GM21367 (cell line): Measurements from ENCODE around the gene PRR29.

Experiments
- ATAC-seq: cut with Tn5 transposase; IDR thresholded peaks from one replicate; pipeline ENCODE4 v1.9.1; 2021; ENCODE audit not compliant: unreplicated experiment

PRR29 gene

GRCh38 chr17:63998050-63998720 is at the start of gene PRR29:
Gene PRR29, plus strand, starts transcription at chr17:63998351. Its CDS starts 14 bp downstream, at chr17:63998365.
- no peak for ATAC-seq

GRCh38 chr17:63948521-63948920 is 49.6 kb upstream of the PRR29 start:
- no peak for ATAC-seq

- ATAC-seq = no peak
Observed at GRCh38 chr17:63949576-63950250, 48.4 kb upstream of the PRR29 start.

- ATAC-seq = no peak
Observed at GRCh38 chr17:63950940-63951907, 46.9 kb upstream of the PRR29 start.

GRCh38 chr17:63954402-63955063 is 43.6 kb upstream of the PRR29 start:
- no peak for ATAC-seq

DNA sequence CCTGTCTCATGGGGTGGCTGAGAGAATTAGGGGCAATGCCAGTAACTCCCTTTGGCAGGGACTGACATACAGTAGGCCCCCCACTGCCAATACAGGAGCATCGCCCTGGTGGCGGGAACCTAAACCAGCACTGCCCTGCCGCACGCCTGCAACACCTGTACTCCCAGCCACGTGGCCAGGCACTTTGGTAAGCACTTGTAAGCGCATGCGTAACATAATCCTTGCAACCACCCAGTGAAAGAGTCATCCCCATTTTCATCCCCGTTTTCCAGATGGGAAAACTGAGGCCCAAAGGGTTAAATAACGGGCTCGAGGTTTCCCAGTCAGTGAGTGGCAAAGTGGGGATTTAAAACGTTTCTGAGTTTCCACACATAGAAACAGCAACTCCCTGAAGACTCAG is 42.9 kb upstream of the PRR29 start:
- ATAC-seq = no peak

DNA sequence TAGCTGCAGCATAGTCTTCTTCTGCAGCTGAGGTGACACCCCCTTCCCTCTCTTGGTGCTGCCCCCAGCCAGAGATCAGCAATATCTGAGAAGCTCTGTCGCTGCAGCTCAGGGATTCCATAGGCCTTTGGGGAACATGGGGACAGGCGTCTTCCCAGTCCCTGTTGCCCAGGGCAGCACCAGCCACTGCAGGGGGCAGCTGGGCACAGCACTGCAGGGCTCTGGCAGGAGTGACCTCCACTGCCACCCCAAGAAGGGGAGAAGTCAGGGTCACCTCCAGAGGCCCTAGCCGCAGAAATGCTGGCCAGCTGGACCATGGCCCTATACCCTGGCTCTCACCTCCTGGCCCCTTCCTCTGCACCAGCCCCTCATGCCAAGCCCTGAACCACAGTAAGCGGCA is 42.4 kb upstream of the PRR29 start:
- no peak for ATAC-seq

DNA sequence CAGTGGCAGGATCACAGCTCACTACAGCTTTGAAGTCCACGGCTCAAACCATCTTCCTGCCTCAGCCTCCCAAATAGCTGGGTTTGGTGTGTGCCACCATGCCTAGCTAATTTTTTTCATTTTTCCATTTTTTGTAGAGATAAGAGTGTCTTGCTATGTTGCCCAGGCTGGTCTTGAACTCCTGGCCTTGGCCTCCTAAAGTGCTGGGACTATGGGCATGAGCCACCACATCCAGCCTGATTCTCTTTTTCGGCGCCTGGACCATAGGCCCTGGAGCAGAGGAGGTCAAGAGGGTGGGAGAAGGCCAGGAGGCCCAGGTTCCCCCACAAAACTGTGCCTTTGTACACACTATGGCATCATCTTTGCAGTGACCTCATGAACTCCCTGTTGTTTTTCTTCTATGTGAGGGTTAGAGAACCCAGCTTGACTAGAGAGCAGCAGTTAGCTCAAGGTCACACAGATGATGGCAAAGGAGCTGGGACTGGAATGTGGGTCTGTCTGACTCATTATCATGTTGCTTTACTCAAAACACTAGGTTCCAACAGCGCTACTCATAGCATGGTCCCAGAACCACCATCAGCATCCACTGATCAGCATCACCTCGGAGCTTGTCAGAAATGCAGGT is 41.7 kb upstream of the PRR29 start:
- no peak for ATAC-seq

DNA sequence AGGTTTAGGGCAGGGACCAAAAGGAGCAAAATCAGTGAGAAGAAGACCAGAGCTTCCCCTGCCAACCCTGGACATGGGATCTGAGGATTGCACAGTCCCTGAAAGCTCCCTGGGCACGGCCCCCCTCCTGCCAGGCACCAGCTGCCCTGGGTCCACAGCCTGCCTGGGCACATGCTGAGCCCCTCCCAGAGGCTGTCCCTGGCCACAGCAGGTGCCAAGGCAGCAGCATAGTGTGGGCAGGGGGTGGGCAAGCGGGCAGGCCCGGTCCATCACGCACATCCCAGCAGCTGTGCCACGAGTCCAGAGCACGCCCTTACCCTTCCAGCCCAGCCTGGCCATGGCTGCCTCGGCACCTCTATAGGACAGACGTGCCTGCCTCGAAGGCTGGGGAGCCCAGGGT is 38.1 kb upstream of the PRR29 start:
- no peak for ATAC-seq

DNA sequence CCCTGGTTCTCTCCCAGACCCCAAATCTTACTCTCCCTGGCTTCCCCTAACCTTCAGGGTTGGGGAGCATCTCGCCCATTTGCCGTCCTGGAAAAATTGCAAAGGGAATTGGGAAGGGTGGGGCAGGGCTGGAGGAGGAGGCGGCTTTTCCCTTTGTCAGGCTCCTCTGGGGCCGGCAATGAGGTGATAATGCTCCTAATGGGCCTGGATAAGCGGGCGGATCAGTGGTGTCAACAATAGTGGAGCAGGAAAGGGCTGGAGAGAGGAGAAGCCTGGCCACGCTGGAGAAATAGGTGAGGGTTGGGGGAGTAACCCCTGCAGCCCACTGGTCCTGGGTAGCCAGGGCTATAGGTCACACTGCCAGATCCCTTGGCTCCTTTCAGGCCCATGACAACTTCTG is 37.7 kb upstream of the PRR29 start:
- ATAC-seq = no peak

DNA sequence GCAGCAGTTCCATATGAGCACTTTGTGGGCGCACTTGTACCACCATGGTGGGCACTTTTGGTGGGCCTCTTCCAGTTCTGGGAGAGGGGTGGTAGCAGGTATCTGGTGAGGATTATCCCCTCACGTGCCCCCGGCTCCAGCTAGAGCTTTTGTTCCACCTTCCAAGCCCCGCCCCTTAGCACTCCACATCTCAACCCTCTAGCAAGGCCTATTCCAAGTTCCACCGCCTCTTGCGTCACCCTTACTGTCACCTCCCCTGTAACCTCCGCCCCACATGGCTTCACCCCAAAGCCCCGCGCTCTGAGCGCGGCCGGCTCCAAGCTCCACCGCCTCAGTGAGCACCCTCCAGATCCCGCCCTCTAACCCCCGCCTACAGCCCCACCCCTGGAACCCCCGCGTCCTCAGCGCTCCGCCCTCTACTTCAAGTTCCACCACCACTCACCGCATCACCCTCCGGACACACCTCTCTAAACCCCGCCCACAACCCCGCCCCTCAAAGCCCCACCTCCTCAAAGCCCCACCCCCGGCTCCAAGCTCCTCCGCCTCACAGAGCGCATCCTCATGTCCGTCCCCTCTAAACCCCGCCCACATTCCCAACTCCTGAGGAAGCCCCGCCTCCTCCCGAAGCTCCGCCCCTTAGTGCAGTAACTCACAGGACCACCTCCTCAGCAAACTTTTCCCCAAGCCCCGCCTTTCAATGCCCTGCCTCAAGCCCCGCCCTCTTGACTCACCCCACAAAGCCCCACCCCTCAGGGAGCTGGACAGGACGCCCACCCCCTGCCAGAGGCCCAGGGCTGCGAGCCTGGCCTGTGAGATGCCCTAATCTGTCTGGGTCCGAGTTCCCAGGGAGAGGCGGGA is 36.6 kb upstream of the PRR29 start:
- ATAC-seq = no peak

DNA sequence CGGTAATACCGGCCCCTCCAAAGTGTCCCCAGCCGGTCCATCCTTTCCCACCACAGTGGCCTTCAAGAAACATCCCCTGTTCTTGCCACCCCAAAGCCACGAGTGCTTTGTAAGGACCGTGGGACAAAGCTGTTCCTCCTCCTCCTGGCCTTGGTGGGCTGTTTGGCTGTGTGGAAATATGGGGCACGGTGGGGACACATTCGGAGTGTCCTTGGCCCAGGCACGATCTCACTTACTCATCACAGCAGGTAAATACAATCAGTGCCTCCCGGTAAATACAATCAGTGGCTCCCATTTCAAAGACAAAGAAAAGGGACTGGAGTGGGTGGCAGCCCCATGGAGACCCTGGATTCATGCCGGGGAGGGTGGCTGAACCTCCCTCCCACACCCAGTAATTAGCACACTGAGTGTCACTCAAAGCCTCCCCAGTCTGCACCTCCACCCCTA is 35.8 kb upstream of the PRR29 start:
- ATAC-seq = no peak

DNA sequence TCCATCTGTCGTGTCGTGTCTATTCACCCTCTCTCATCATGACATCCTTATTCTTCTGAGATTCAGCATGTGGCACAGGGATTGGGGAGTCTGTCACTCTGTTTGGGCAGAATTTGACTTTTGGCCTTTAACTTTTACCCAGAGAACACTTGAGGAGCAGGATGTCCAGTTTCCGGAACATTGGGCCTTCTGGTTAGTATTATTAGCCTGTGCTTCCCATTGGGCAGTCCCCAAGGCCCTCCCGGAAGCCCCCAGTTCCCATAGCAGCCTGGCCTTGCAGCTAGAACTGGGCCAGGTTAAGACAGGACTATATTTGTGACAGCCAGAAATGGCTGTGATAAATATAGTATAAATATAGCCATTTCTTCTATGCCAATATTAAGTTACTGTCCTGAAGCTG is 35.0 kb upstream of the PRR29 start:
- ATAC-seq = no peak

GRCh38 chr17:63966646-63967264 is 31.4 kb upstream of the PRR29 start:
- no peak for ATAC-seq

- no peak for ATAC-seq
Observed at GRCh38 chr17:63967953-63968352, 30.2 kb upstream of the PRR29 start.

DNA sequence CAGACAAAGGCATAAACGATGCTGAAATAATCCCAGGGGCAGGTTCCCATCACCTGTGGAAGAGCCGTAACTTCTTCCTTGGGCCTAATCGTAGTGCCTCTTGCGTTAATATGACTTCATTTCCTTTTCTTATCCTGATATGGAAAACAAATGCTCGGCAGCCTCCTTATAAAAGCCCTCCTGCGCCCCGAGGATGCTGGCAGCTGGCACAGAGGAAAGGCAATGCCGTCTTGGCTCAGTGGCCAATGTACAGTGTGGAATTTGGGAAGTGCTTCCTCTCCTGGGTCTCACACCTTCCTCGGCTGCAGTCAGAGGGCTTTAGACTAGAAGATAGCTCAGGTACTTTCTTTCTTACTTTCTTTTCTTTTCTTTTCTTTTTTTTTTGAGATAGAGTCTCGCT is 28.9 kb upstream of the PRR29 start:
- no peak for ATAC-seq

- no peak for ATAC-seq
Observed at GRCh38 chr17:63972796-63973195, 25.4 kb upstream of the PRR29 start, which contains the start of gene SCN4A. Gene SCN4A, minus strand, starts transcription at chr17:63972918. Its CDS starts 77 bp downstream, at chr17:63972841.

GRCh38 chr17:63973247-63973646 is 24.9 kb upstream of the PRR29 start:
- ATAC-seq = no peak

- no peak for ATAC-seq
Observed at GRCh38 chr17:63973930-63974593, 24.1 kb upstream of the PRR29 start.
